ENCODE measurements around the gene PRDM16.

The PRDM16 gene

GRCh38 chr1:3128431-3129132, 59.6 kb downstream of the PRDM16 start:
- DNase-seq, result no peak

- DNase-seq, result no peak
These were observed 60.1 kb downstream of the PRDM16 start for GRCh38 chr1:3129133-3129490.

DNA sequence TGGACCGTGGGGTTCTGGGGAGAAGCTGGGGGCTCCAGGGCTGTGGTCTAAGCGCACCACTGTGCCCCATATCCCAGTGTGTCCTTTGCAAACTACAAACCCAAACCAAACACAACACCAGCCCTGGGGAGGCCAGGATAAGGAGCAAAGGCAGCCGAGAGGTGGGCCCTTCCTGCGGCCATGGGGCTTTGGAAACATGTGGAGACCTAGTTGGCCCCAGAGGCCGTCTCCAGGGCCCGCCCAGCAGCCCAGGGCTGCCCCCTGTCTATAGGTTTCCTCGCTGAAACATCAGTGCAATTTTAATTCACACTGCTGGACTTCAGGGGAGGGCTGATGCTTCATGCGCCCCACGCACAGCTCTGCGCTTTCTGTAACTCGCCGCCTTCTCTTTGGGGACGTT, 61.3 kb downstream of the PRDM16 start:
- no peak for DNase-seq

GRCh38 chr1:3132660-3133059, 63.7 kb downstream of the PRDM16 start:
- DNase-seq, result no peak

- DNase-seq, result no peak
These were observed 64.7 kb downstream of the PRDM16 start for GRCh38 chr1:3133686-3134085.

- DNase-seq, result no peak
These were observed 65.5 kb downstream of the PRDM16 start for GRCh38 chr1:3134381-3135072.

DNA sequence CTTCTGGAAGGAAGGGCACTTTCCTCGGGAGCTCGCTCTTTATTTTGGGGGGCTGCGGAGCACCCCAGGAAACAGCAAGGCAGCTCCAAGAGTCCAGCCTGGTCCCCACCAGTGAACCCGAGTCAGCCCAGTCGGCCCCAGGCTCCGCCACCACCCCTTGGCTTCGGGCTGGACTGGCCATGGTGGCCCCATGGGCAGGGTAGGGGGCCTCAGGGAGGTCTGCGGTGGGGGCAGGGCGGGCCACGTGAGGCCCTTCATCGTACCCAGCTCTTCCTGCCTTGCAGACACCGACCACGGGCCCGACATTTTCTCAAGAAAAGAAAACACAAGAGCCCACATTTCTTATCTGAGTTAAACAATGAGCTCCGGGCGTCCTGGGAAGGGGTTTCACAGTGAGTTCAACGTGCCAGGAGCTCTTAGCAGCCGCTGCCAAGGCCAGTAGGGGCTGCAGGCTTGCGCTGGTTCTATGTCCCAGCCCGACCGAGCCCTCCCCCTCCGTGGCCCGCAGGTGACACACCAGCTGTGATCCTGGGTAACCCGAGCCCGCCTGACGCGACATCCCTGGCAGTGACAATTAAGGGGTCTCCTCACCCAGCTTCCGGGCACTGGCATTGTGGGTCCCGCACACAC, 66.2 kb downstream of the PRDM16 start:
- no peak for DNase-seq

GRCh38 chr1:3135744-3136455, 66.9 kb downstream of the PRDM16 start:
- no peak for DNase-seq

DNA sequence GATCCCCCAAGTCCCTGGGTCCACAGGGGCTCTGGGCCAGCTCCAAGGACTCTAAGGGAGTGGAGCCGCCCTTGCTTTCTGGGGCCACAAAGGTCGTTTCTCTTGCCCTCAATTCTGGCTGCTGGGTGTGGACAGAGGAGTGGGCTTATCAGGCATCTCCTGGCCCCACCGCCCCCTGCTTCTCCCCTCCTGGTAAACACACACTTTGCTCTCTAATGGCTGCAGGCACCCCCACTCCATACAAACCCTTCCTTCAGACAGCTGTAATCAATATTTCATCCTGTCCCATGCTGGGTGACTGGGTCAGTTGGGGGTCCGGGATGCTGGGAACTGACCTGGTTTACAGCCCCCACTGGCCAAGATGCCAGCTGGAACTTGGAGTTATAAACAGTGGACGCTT, 67.5 kb downstream of the PRDM16 start:
- DNase-seq, result no peak

DNA sequence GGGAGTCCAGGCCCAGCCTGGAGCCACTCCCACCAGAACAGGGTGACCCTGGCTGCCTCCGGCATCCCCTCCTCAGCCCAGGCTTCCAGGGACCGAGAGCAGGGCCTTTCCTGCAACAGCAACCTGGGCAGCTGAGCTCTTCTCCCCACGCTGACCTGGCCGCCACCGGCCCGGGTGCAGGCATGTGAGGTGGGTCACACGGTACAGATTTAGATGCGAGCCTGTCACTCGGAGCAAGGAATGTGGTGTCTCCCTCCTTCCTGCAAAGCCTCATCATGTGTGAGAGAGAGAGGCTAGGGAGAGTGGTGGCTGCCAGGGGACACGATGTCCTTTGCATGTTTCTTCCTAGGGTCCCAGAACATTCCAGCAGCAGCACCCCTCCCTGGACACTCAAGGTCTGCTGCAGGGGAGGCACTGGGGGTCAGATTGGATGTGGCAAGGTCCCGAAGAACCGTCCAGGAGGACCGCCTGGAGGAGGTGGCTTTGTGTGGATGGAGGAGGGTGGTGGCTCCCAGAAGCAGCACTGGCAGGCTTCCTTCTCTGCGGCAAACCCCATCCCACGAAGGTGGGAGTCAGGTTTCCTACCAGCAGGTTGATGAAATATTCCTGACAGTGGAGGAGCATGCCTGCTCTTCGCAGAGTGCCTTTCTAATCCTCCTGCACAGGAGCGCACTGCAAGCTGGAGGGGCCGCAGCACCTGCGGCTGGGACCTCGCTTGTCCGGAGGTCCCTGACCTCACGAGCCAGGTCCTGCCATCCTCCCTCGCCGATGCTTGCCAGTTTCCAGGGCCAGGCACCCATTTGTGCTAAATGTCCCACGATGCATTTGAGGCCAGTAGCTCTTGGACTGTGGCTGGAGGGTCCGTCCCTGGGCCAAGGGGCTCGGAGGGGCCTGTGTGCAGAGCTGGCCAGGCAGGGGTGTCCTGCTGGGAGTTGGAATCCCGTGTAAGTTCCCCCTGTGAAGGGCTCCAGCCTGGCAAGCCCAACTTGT, 68.4 kb downstream of the PRDM16 start:
- DNase-seq, result no peak

GRCh38 chr1:3138623-3139151, 69.7 kb downstream of the PRDM16 start:
- DNase-seq, result no peak

DNA sequence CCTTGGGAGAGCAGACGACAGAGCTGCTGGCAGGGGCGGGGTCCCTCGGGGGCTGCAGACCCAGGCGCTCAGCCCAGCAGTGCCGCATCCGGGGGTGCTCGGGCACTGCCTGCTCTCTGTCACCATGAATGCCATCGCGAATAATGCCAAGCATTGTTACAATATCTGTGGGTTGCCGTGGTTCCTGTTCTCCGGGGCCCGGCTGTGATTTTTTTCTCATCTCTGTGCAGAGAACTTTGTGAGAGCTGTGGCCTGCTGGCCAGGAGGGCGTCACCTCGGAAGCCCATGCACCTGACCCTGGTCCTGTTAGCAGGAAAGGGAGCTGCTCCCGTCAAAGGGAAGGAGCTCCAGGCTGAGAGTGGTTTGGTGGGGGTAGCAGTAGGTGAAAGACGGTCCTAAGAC, 70.4 kb downstream of the PRDM16 start:
- DNase-seq, result no peak

- DNase-seq, result no peak
These were observed 70.9 kb downstream of the PRDM16 start for GRCh38 chr1:3139871-3140361.

DNA sequence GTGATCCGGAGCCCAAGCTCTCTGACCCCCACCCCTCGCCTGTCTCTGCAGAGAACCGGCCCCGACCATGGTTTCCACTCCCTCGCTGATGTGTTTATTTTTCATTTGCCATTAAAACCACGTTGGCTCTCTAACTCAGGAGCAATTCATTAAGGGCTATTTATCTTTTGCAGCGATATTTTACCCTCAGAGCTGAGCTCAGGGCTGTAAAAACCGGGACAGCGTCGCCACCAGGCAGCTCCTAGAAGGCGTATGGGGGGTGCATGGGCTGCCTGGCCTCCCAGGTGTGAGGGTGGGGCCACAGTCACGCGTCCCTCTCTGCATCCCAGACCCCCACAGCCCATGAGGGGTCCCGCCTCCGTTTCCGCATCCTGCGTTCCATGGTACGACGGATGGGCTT, 71.4 kb downstream of the PRDM16 start:
- DNase-seq, result no peak

- no peak for DNase-seq
These were observed 72.1 kb downstream of the PRDM16 start for GRCh38 chr1:3141129-3141528.

- DNase-seq, result no peak
These were observed 72.8 kb downstream of the PRDM16 start for GRCh38 chr1:3141836-3142235.

DNA sequence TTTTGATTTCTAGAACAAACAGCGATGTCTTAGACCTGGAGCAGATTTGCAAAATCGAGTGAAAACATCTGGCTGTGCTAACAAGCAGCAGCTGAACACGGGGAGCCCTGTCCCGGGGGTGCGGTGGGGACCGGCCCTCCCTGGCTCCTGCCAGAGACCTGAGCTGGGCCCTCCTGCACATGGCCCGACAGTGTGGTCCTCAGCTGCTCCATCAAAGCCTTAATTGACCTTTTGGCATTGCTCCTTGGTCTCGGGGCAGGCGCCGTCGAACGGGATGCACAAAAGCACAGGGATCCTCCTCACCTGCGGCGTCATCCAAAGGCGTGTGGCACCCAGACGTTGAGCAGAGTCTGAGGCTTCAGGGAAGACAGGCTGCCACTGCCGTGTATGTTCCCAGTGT, 73.2 kb downstream of the PRDM16 start:
- DNase-seq, result no peak

- no peak for DNase-seq
These were observed 73.7 kb downstream of the PRDM16 start for GRCh38 chr1:3142751-3143150.

GRCh38 chr1:3145532-3146325, 76.7 kb downstream of the PRDM16 start:
- DNase-seq, result no peak

GRCh38 chr1:3146458-3146857, 77.5 kb downstream of the PRDM16 start:
- no peak for DNase-seq

DNA sequence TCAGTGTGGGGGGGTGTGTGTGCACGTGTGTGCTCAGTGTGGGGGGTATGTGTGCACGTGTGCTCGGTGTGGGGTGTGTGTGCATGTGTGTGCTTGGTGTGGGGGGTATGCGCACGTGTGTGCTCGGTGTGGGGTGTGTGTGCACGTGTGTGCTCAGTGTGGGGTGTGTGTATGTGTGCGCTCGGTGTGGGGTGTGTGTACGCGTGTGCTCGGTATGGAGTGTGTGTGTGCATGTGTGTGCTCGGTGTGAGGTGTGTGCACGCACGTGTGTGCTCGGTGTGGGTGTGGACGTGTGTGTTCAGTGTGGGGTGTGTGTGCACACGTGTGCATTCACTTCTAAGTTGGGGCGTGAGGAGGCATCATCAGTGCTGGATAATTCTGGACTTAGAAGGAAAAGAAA, 77.9 kb downstream of the PRDM16 start:
- no peak for DNase-seq

Data from GOT3 (cell line).